ENCODE results near the gene INTS15. TPM values are rescaled to one million over a fixed set of nuclear protein-coding genes. Genes with fewer than 3 reads are reported as not detected.

INTS15 gene
- total and polyA plus RNA-seq, 11 donors, result 7.1 to 22.7 (median 15.3) TPM

DNA sequence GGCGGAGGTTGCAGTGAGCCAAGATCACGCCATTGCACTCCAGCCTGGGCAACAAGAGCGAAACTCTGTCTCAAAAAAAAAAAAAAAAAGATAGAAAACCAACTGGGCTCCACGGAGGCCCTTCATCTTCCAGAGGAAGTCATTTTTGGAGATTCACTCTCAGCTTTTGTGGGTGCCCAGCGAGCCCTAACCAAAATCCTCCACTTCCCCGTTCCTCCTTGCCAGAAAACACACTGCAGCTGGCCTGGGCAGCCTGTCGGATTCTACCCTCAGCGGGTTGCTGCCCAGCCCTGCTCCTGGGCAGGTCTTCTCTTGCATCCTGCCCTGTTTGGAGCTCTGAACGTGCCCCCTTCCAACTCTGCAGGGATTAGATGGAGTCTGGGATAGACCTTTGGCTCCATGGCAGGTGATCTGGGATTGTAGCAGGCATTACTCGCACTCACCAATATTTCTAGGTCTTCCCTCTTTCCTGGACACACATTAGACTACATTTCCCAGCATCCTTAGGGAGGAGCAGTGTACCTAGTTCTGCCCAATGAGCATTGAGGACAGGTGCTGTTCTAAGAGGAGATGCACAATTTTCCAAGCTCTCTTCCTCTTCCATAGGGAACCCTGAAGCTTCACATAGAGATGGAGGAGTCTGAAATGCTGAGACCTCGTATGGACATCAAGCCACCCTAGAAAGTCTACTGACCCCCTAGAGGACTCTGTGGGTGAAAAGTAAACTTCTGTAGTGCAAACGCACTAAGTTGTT is 43.1 kb upstream of the INTS15 start:
- TF ChIP-seq, protein P1, sequence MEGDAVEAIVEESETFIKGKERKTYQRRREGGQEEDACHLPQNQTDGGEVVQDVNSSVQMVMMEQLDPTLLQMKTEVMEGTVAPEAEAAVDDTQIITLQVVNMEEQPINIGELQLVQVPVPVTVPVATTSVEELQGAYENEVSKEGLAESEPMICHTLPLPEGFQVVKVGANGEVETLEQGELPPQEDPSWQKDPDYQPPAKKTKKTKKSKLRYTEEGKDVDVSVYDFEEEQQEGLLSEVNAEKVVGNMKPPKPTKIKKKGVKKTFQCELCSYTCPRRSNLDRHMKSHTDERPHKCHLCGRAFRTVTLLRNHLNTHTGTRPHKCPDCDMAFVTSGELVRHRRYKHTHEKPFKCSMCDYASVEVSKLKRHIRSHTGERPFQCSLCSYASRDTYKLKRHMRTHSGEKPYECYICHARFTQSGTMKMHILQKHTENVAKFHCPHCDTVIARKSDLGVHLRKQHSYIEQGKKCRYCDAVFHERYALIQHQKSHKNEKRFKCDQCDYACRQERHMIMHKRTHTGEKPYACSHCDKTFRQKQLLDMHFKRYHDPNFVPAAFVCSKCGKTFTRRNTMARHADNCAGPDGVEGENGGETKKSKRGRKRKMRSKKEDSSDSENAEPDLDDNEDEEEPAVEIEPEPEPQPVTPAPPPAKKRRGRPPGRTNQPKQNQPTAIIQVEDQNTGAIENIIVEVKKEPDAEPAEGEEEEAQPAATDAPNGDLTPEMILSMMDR (IDR thresholded peaks at IDR 0.05), result no peak
- no peak for TF ChIP-seq POLR2A (IDR thresholded peaks at IDR 0.05)
- no peak for DNase-seq
- H3K4me1 ChIP-seq, result no peaks in the 10 kb centered on the region
- H3K36me3 ChIP-seq, result no peaks in the 10 kb centered on the region
- 75 to 84% (median 77%) methylated on average over 12 of the region's 12 CpGs for WGBS, 4 donors
- no peak overlapping the region for H3K4me3 ChIP-seq
- peaks cover 0 to 4% (median 0%) of the 10 kb centered on the region in 9 donors for H3K27me3 ChIP-seq
- intact Hi-C loops (cut with DNase I), result no loop called here
- no peak for ATAC-seq
- H3K27ac ChIP-seq, result no peak overlapping the region
- H3K9me3 ChIP-seq, result no peaks in the 10 kb centered on the region

DNA sequence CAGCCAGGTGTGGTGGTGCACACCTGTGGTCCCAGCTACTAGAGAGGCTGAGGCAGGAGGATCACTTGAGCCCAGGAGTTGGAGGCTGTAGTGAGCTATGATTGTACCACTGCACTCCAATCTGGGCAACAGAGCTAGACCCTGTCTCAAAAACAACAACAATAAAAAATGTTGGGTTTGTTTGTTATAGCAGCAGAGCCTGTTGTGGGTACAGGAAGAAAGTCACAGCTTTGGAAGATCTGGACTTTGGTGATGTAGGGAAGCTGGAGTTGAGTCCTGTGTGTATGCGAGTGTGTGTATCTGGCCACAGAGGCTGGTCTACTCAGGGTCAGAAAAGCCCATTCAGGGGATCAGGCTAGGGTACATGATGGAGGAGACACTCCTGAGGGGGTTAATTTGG is 42.4 kb upstream of the INTS15 start:
- TF ChIP-seq, protein P1 (IDR thresholded peaks at IDR 0.05), result no peak
- no peak for TF ChIP-seq POLR2A (IDR thresholded peaks at IDR 0.05)
- 95 to 100% (median 100%) methylated on average over 1 of the region's 1 CpG for WGBS, 4 donors
- Histone ChIP-seq H3K4me1 (no peaks in the 10 kb centered on the region), H3K9me3 (no peaks in the 10 kb centered on the region), H3K36me3 (no peaks in the 10 kb centered on the region), H3K4me3 (no peak overlapping the region), H3K27me3 (peaks cover 0 to 4% (median 0%) of the 10 kb centered on the region in 9 donors), H3K27ac (no peak overlapping the region)
- ATAC-seq (no peak), DNase-seq (no peak)
- intact Hi-C loops (cut with DNase I), result no loop called here

DNA sequence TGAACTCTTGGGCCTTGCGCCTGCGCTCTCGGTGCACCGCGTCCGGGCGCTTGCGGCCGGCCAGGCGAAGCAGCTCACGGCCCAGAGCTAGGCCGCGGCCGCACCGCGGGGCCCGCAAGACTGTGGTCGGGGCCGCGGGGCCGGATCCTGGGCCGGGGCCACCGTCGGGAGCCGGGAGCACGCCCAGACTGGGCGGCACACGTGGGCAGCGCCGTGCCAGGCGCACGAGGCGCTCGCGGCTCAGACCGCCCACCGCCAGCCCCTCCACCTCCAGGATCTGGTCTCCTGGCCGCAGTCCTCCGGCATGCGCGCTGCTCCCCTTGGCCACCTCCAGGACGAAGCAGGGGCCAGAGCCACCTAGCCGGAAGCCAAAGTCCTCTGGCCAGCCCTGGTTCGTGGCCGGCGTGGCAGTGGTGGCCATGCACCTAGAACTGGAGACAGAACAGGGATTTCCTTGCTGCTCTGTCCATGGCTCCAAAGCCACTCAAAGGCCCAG is 38.8 kb upstream of the INTS15 start, which contains the start of gene GRID2IP:
Gene GRID2IP, minus strand, starts transcription at position 446 of the 496 bp plus-strand sequence. Its CDS starts 25 bp downstream, at position 421.
- TF ChIP-seq POLR2A (IDR thresholded peaks at IDR 0.05), result no peak
- TF ChIP-seq, protein P1 (IDR thresholded peaks at IDR 0.05), result no peak
- H3K9me3 ChIP-seq, result no peaks in the 10 kb centered on the region
- no peak within 1 kb of the TSS for H3K4me3 ChIP-seq
- WGBS, 4 donors, result 62 to 71% (median 66%) methylated on average over 35 to 46 of the region's 46 CpGs
- peaks cover 0 to 3% (median 0%) of the 10 kb centered on the region in 9 donors for H3K27me3 ChIP-seq
- H3K4me1 ChIP-seq, result no peaks in the 10 kb centered on the region
- intact Hi-C loops (cut with DNase I), result no loop called here
- no peak within 1 kb of the TSS for H3K27ac ChIP-seq
- ATAC-seq (peak in 1 of 4 donors; percentile 15), DNase-seq (no peak)
- no peaks in the 10 kb centered on the region for H3K36me3 ChIP-seq

DNA sequence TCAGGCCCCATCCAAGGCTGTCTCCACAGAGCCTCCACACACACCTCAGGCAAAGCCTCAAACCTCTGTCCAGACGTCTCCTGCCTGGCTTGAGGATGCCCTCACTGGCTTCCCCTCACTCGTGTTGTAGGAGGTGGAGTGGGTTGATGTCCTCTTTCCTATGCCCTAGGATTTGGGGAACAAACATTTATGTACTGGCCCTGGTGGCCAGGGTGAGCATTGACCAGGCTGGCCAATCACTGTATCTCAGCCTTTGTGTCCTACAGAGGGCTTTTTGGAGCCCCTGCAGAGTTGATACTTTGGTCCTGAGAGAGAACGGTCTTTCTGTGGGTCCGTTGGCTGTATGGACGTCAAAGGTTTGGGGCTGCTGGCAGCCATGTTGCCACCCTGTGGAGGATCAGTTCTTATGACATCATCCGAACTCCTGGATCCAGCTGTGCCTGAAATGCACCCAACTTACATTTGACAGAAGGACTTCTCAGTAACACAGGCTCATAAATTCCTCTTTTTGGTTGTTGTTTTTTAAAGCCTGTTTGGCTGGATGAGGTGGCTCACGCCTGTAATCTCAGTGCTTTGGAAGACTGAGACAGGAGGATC is 36.3 kb upstream of the INTS15 start:
- Histone ChIP-seq H3K4me3 (no peak overlapping the region), H3K27ac (no peak overlapping the region), H3K9me3 (no peaks in the 10 kb centered on the region), H3K27me3 (peaks cover 0 to 3% (median 0%) of the 10 kb centered on the region in 9 donors), H3K4me1 (no peaks in the 10 kb centered on the region), H3K36me3 (no peaks in the 10 kb centered on the region)
- ATAC-seq, result no peak
- no peak for DNase-seq
- intact Hi-C loops (cut with DNase I), result no loop called here
- 70 to 81% (median 78%) methylated on average over 7 of the region's 7 CpGs for WGBS, 4 donors
- no peak for TF ChIP-seq POLR2A (IDR thresholded peaks at IDR 0.05)
- TF ChIP-seq, protein P1 (IDR thresholded peaks at IDR 0.05), result peak in 1 of 12 donors; percentile 9

All from heart left ventricle (tissue), 16 donors.